ENCODE data around the gene CDH13.

GRCh38 chr16:82965808-82966207 is 339.0 kb downstream of the CDH13 start:
- TF ChIP-seq, protein P1, sequence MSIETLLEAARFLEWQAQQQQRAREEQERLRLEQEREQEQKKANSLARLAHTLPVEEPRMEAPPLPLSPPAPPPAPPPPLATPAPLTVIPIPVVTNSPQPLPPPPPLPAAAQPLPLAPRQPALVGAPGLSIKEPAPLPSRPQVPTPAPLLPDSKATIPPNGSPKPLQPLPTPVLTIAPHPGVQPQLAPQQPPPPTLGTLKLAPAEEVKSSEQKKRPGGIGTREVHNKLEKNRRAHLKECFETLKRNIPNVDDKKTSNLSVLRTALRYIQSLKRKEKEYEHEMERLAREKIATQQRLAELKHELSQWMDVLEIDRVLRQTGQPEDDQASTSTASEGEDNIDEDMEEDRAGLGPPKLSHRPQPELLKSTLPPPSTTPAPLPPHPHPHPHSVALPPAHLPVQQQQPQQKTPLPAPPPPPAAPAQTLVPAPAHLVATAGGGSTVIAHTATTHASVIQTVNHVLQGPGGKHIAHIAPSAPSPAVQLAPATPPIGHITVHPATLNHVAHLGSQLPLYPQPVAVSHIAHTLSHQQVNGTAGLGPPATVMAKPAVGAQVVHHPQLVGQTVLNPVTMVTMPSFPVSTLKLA (conservative IDR thresholded peaks at IDR 0.05) = no peak
- TF ChIP-seq CTCF (IDR thresholded peaks at IDR 0.05 in 2 of 3, conservative IDR thresholded peaks at IDR 0.05 in 1 of 3; ENCODE audit: insufficient read depth in 2 of 3, low read depth in 1 of 3, low read length in 3 of 3) = no peak
- no peak for TF ChIP-seq XRCC5 (IDR thresholded peaks at IDR 0.05; ENCODE audit: low read depth, low read length)
- no peak for TF ChIP-seq SP2 (IDR thresholded peaks at IDR 0.05; ENCODE audit: extremely low read depth, low read depth, low read length, poor library complexity, severe bottlenecking)
- no peak for TF ChIP-seq U2AF1 (optimal IDR thresholded peaks at IDR 0.05; ENCODE audit: low read depth, low read length)
- no peak for TF ChIP-seq SP1 (CRISPR knock-in tag; IDR thresholded peaks at IDR 0.05)
- TF ChIP-seq NR2F6 (CRISPR knock-in tag; IDR thresholded peaks at IDR 0.05) = no peak

Measured in K562 (cell line).